ENCODE results near the gene NUP42.

The NUP42 gene

GRCh38 chr7:23249486-23249885 lies 67.6 kb downstream of the NUP42 start:
- no peak for TF ChIP-seq CTCF (IDR thresholded peaks at IDR 0.05; ENCODE audit: low read length, missing control alignments)
- H3K4me3 ChIP-seq (replicated peaks; ENCODE audit: low read depth, low read length), result no peak overlapping the region
- no peak for DNase-seq (ENCODE audit: low read depth)

Data from fibroblast of pulmonary artery (primary cell).